Calu3 (cell line): ENCODE data around the gene B4GALT5. TPM values are rescaled to one million over a fixed set of nuclear protein-coding genes. Genes with fewer than 3 reads are reported as not detected.
A peak's percentile ranks its signal among the peaks of the same experiment; 100 is the strongest.

Experiments used
- BruUV-seq: library from RNA; stranded (reverse); fragments of 400-500 nt; replicated peaks from 2 replicates; lab custom pipeline; 2021; lab: Mats Ljungman, UMichigan
- CTCF ChIA-PET: fragments of 300-600 bp; sonication (Branson Sonifier 250); formaldehyde crosslinking; loops from one replicate; lab custom pipeline; 2022; ENCODE audit warnings: antibody characterized with exemption; lab: Charles Lee
- DNase-seq: peaks from one replicate; pipeline ENCODE4 v3.0.0; 2022
- H3K27ac Mint-ChIP-seq: one replicate; pipeline ENCODE4 v1.8.0; 2022; ENCODE audit warnings: mixed read lengths; ENCODE audit not compliant: unreplicated experiment
- H3K27me3 Mint-ChIP-seq: one replicate; pipeline ENCODE4 v1.8.0; 2022; ENCODE audit warnings: mixed read lengths; ENCODE audit not compliant: unreplicated experiment
- H3K36me3 Mint-ChIP-seq: one replicate; pipeline ENCODE4 v1.8.0; 2022; ENCODE audit warnings: mild to moderate bottlenecking, moderate library complexity, mixed read lengths; ENCODE audit not compliant: insufficient read depth, unreplicated experiment
- H3K4me1 Mint-ChIP-seq: one replicate; pipeline ENCODE4 v1.8.0; 2022; ENCODE audit warnings: mild to moderate bottlenecking, low read depth, mixed read lengths; ENCODE audit not compliant: unreplicated experiment
- H3K4me3 Mint-ChIP-seq: one replicate; pipeline ENCODE4 v1.8.0; 2022; ENCODE audit warnings: mild to moderate bottlenecking, low read depth, moderate library complexity, mixed read lengths; ENCODE audit not compliant: unreplicated experiment
- H3K9me3 Mint-ChIP-seq: one replicate; pipeline ENCODE4 v1.8.0; 2022; ENCODE audit warnings: low read depth, mixed read lengths; ENCODE audit not compliant: unreplicated experiment
- CTCF ChIP-seq: fragments of 200-600 bp; IDR thresholded peaks from one replicate; pipeline ENCODE4 v1.8.0; 2022; ENCODE audit warnings: antibody characterized with exemption; ENCODE audit not compliant: unreplicated experiment
- intact Hi-C: fragments of 100-400 bp; cut with micrococcal nuclease; formaldehyde crosslinking; loops from one replicate; pipeline ENCODE4 v1.10.0; 2022; ENCODE audit not compliant: unreplicated experiment
- total RNA-seq: library from RNA; stranded (reverse); gene quantifications from 2 replicates; pipeline ENCODE4 v1.2.3, GENCODE V29; 2022

The B4GALT5 gene
- total RNA-seq, 1 experiment from 2014 or later: 117 TPM

- BruUV-seq: no TSS peak
- CTCF ChIA-PET: interaction anchor here (0.7 to 6.1 kb wide), 21 partner anchors 13 to 280 kb away, joined by 3 to 184 read pairs (median 3); partner anchors contain the start of gene SLC9A8
- Mint-ChIP-seq H3K27me3 (peaks cover 11% of the 10 kb centered on the region), H3K9me3 (no peaks in the 10 kb centered on the region), H3K27ac (peak overlapping the region; percentile 22), H3K4me1 (peaks cover 59% of the 10 kb centered on the region), H3K4me3 (peak overlapping the region; percentile 42), H3K36me3 (peaks cover 4% of the 10 kb centered on the region)
- TF ChIP-seq CTCF: peak; percentile 100
- peak; percentile 91 for DNase-seq
- intact Hi-C loops: loop anchor here (1.0 to 2.0 kb wide), 2 partner anchors 68 to 278 kb away; no protein-coding TSS in a partner anchor
These were observed 104.7 kb downstream of the B4GALT5 start for GRCh38 chr20:49608752-49609670.

- Mint-ChIP-seq H3K4me1 (peaks cover 47% of the 10 kb centered on the region), H3K4me3 (no peak overlapping the region), H3K27me3 (peaks cover 11% of the 10 kb centered on the region), H3K9me3 (no peaks in the 10 kb centered on the region), H3K36me3 (peaks cover 4% of the 10 kb centered on the region), H3K27ac (no peak overlapping the region)
- intact Hi-C loops: no loop called here
- DNase-seq: no peak
- no TSS peak for BruUV-seq
- TF ChIP-seq CTCF: no peak
- CTCF ChIA-PET: interaction anchor here (1.1 to 6.1 kb wide), 3 partner anchors 57 to 117 kb away, joined by 3 to 184 read pairs (median 4); no protein-coding TSS in a partner anchor
These were observed 106.1 kb downstream of the B4GALT5 start for GRCh38 chr20:49607568-49607967.

- Mint-ChIP-seq H3K27me3 (peaks cover 4% of the 10 kb centered on the region), H3K4me1 (peaks cover 18% of the 10 kb centered on the region), H3K27ac (no peak overlapping the region), H3K4me3 (no peak overlapping the region), H3K36me3 (peaks cover 5% of the 10 kb centered on the region), H3K9me3 (no peaks in the 10 kb centered on the region)
- peak; percentile 41 for DNase-seq
- CTCF ChIA-PET: interaction anchor here (1.0 to 2.4 kb wide), 5 partner anchors 9 to 243 kb away, joined by 3 to 33 read pairs (median 5); no protein-coding TSS in a partner anchor
- intact Hi-C loops: no loop called here
- BruUV-seq: no TSS peak
- peak; percentile 42 for TF ChIP-seq CTCF
These were observed 110.5 kb downstream of the B4GALT5 start for GRCh38 chr20:49603209-49603627.

GRCh38 chr20:49602345-49603208 is 111.1 kb downstream of the B4GALT5 start:
- BruUV-seq: no TSS peak
- no peaks in the 10 kb centered on the region for H3K27me3 Mint-ChIP-seq
- H3K9me3 Mint-ChIP-seq: no peaks in the 10 kb centered on the region
- H3K27ac Mint-ChIP-seq: no peak overlapping the region
- TF ChIP-seq CTCF: no peak
- H3K4me1 Mint-ChIP-seq: peaks cover 15% of the 10 kb centered on the region
- intact Hi-C loops: no loop called here
- no peak for DNase-seq
- H3K4me3 Mint-ChIP-seq: no peak overlapping the region
- H3K36me3 Mint-ChIP-seq: peaks cover 5% of the 10 kb centered on the region
- CTCF ChIA-PET: interaction anchor here (0.7 to 2.4 kb wide), 7 partner anchors 8 to 244 kb away, joined by 3 to 33 read pairs (median 4); no protein-coding TSS in a partner anchor
